LNCAP (cell line): ENCODE results near the gene CCNQ.

Experiments
- CTCF ChIP-seq: fragments of 450-650 bp; IDR thresholded peaks from 2 replicates; pipeline ENCODE4 v1.5.1; 2017; ENCODE audit warnings: mild to moderate bottlenecking

Gene CCNQ

GRCh38 chrX:153576239-153576870, 22.6 kb downstream of the CCNQ start:
- TF ChIP-seq CTCF: no peak

- TF ChIP-seq CTCF: no peak
These were observed 25.0 kb downstream of the CCNQ start for GRCh38 chrX:153573984-153574383.

- no peak for TF ChIP-seq CTCF
These were observed 26.3 kb downstream of the CCNQ start for GRCh38 chrX:153572601-153573000.

GRCh38 chrX:153571534-153571908, 27.4 kb downstream of the CCNQ start:
- no peak for TF ChIP-seq CTCF

- TF ChIP-seq CTCF: no peak
These were observed 29.5 kb downstream of the CCNQ start for GRCh38 chrX:153569475-153569874.

- no peak for TF ChIP-seq CTCF
These were observed 30.4 kb downstream of the CCNQ start for GRCh38 chrX:153568451-153569011.

GRCh38 chrX:153565996-153566580, 32.9 kb downstream of the CCNQ start:
- no peak for TF ChIP-seq CTCF
